HepG2 (cell line): Measurements from ENCODE around the gene PIK3CG.

ENCODE experiments used
- EZH2 ChIP-seq: conservative IDR thresholded peaks from 2 replicates; pipeline ENCODE4 v1.6.1; 2012; ENCODE audit warnings: mild to moderate bottlenecking, low read depth, low read length, moderate library complexity
- IRF2 ChIP-seq: IDR thresholded peaks from 2 replicates; pipeline ENCODE4 v1.6.1; 2018; ENCODE audit warnings: missing genetic modification reagents, missing compliant biosample characterization
- RAD21 ChIP-seq: fragments of 450-650 bp; formaldehyde crosslinking; IDR thresholded peaks from 2 replicates; pipeline ENCODE4 v1.5.0; 2020; ENCODE audit warnings: mild to moderate bottlenecking
- YY1 ChIP-seq: IDR thresholded peaks from 2 replicates; pipeline ENCODE4 v1.6.1; 2011; ENCODE audit warnings: low read length, low read depth, moderate library complexity, mild to moderate bottlenecking; ENCODE audit not compliant: insufficient read depth, insufficient replicate concordance
- ZNF768 ChIP-seq: sonication (generic); formaldehyde crosslinking; IDR thresholded peaks from 2 replicates; pipeline ENCODE4 v1.4.0; 2020; ENCODE audit warnings: missing genetic modification reagents
- TF ChIP-seq, protein P1 (sequence below): sonication (generic); formaldehyde crosslinking; IDR thresholded peaks from 2 replicates; pipeline ENCODE4 v1.4.0; 2020; ENCODE audit warnings: missing genetic modification reagents
- TF ChIP-seq, protein P2 (sequence below): sonication (generic); formaldehyde crosslinking; IDR thresholded peaks from 2 replicates; pipeline ENCODE4 v1.5.0; 2020; ENCODE audit warnings: mild to moderate bottlenecking, missing genetic modification reagents, moderate library complexity
- TF ChIP-seq, protein P3 (sequence below): sonication (generic); formaldehyde crosslinking; conservative IDR thresholded peaks from 2 replicates; pipeline ENCODE4 v1.8.0; 2022; ENCODE audit warnings: low read depth, missing genetic modification reagents

DNA sequence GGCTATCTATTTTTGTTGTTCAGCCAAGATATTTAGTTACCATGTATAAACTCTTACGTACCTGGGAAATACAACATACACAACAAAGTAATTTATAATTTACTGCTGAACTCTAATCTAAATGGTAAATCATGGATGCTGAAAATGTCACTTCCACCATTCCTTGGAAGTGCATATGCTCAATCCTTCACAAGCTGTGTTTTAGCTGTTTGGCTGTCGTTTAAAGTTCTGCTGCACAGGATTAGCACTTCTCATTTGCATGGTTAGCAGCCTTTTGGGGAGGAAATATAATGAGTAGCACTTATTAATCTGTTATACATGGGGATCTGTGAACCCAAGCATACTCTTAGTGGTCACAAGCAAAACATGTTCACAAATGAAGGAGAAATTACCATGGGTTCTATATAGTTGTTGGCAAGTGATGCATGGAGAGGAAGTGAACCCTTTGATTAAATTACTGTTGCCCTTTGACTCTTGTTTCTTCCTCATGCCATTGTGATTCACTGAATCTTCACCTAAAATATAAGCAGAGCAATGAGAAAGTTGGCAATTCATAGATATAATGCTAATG, 18.5 kb downstream of the PIK3CG start:
- TF ChIP-seq, protein P1, sequence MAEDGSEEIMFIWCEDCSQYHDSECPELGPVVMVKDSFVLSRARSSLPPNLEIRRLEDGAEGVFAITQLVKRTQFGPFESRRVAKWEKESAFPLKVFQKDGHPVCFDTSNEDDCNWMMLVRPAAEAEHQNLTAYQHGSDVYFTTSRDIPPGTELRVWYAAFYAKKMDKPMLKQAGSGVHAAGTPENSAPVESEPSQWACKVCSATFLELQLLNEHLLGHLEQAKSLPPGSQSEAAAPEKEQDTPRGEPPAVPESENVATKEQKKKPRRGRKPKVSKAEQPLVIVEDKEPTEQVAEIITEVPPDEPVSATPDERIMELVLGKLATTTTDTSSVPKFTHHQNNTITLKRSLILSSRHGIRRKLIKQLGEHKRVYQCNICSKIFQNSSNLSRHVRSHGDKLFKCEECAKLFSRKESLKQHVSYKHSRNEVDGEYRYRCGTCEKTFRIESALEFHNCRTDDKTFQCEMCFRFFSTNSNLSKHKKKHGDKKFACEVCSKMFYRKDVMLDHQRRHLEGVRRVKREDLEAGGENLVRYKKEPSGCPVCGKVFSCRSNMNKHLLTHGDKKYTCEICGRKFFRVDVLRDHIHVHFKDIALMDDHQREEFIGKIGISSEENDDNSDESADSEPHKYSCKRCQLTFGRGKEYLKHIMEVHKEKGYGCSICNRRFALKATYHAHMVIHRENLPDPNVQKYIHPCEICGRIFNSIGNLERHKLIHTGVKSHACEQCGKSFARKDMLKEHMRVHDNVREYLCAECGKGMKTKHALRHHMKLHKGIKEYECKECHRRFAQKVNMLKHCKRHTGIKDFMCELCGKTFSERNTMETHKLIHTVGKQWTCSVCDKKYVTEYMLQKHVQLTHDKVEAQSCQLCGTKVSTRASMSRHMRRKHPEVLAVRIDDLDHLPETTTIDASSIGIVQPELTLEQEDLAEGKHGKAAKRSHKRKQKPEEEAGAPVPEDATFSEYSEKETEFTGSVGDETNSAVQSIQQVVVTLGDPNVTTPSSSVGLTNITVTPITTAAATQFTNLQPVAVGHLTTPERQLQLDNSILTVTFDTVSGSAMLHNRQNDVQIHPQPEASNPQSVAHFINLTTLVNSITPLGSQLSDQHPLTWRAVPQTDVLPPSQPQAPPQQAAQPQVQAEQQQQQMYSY (CRISPR knock-in tag) = no peak
- TF ChIP-seq, protein P2, sequence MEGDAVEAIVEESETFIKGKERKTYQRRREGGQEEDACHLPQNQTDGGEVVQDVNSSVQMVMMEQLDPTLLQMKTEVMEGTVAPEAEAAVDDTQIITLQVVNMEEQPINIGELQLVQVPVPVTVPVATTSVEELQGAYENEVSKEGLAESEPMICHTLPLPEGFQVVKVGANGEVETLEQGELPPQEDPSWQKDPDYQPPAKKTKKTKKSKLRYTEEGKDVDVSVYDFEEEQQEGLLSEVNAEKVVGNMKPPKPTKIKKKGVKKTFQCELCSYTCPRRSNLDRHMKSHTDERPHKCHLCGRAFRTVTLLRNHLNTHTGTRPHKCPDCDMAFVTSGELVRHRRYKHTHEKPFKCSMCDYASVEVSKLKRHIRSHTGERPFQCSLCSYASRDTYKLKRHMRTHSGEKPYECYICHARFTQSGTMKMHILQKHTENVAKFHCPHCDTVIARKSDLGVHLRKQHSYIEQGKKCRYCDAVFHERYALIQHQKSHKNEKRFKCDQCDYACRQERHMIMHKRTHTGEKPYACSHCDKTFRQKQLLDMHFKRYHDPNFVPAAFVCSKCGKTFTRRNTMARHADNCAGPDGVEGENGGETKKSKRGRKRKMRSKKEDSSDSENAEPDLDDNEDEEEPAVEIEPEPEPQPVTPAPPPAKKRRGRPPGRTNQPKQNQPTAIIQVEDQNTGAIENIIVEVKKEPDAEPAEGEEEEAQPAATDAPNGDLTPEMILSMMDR (CRISPR knock-in tag) = no peak
- TF ChIP-seq RAD21 (CRISPR knock-in tag) (no peak), EZH2 (no peak), ZNF768 (no peak), YY1 (no peak), IRF2 (no peak)
- TF ChIP-seq, protein P3, sequence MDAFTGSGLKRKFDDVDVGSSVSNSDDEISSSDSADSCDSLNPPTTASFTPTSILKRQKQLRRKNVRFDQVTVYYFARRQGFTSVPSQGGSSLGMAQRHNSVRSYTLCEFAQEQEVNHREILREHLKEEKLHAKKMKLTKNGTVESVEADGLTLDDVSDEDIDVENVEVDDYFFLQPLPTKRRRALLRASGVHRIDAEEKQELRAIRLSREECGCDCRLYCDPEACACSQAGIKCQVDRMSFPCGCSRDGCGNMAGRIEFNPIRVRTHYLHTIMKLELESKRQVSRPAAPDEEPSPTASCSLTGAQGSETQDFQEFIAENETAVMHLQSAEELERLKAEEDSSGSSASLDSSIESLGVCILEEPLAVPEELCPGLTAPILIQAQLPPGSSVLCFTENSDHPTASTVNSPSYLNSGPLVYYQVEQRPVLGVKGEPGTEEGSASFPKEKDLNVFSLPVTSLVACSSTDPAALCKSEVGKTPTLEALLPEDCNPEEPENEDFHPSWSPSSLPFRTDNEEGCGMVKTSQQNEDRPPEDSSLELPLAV = no peak
